Keratinocyte (primary cell): ENCODE results near the gene PRKCA.

Experiments used
- CTCF ChIP-seq, 3 experiments: IDR thresholded peaks in 1 of 3; conservative IDR thresholded peaks in 1 of 3; optimal IDR thresholded peaks in 1 of 3; 2 replicates in 2 of 3; 3 replicates in 1 of 3; pipeline versions ENCODE3 to v1.5.1; 2011; ENCODE audit warnings: low read length in 3 of 3, mild to moderate bottlenecking in 3 of 3, moderate library complexity in 2 of 3, control low read depth in 1 of 3, inconsistent platforms in 1 of 3; ENCODE audit not compliant: insufficient read depth in 2 of 3; ENCODE audit errors: extremely low read depth in 1 of 3
- EZH2 ChIP-seq: IDR thresholded peaks from one replicate; pipeline ENCODE4 v1.6.1; 2012; ENCODE audit warnings: inconsistent platforms, mild to moderate bottlenecking, low read length, moderate library complexity

DNA sequence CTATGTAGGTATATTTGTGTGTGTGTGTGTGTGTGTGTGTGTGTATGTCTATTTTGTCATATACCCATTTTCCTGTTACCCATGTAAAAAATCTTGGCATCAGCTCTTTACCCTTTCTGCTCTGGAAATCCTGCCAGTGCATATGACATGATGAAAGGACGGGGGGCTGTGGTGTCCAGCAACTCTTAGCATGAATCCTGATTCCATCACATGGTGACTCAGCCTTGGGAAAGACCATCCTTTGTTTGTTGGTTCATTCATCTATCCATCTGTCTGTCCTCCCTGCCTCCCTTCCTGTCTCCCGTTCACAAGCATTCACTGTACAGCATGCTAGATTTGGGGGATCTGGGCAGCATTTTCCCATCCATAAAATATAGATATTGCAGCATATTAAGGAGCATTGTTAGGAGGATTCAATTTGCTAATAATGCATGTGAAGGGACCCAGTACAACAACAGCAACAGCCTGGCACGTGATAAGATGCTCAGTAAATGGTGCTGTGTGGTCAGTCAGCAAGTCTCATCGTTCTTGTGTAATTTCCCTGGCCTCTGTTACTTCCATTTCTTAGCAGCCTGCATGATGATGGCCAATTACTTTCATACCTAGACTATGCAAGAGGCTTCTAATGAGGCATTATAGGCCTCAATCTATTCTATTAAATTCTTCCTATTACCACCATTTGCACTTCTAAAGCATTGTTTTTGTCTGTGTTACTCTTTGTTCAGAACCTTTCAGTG is 191.0 kb downstream of the PRKCA start:
- no peak for TF ChIP-seq CTCF (optimal IDR thresholded peaks at IDR 0.05 in 1 of 3, IDR thresholded peaks at IDR 0.05 in 1 of 3, conservative IDR thresholded peaks at IDR 0.05 in 1 of 3; ENCODE audit: extremely low read depth in 1 of 3, insufficient read depth in 2 of 3, low read length in 3 of 3)
- TF ChIP-seq EZH2 = no peak
